Activated T-cell treated with anti-CD3 and anti-CD28 coated beads for 24 hours (primary cell): ENCODE data around the gene TTC7B.

Experiments used
- DNase-seq: peaks from one replicate; pipeline ENCODE4 v3.0.0-alpha.2; 2020; ENCODE audit warnings: low read depth

The TTC7B gene

DNA sequence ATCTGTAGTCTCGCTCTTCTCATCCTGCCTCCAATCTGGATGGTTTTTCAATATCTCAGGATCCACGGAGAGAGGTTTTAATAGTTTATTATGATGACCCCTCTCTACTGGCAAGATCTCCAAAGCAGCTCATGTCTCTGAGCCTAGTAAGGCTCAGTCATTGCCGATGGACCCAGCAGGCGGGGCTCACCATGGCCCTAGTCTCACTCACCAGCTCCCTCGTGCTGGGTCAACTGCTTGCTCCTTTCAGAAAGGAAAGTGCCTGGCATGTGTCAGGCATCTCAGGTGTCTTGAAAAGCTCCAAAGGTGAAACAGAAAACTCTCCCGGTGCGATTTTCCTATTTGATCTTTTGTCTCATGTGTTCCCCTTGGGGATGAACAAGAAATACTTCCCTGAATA is 240.4 kb downstream of the TTC7B start:
- no peak for DNase-seq

DNA sequence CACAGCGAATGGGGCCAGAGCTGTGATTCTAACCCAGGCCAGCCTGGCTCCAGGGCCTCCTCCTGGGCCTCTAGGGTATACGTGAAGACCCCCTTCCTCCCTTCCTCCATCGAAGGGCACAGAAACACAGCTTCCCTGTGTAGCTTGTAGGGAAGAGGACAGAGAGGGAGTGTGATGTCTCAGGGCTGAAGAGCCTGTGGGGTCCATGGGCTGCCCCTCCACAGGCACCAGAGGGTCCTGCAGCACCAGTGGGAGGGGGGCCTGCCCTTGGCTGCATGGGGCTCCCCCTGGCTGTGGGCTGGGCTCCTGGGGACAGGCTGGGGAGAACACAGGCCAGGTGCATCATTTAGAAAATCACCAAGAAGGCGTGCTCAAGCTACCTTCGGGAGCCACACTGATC is 240.9 kb downstream of the TTC7B start:
- DNase-seq: no peak

DNA sequence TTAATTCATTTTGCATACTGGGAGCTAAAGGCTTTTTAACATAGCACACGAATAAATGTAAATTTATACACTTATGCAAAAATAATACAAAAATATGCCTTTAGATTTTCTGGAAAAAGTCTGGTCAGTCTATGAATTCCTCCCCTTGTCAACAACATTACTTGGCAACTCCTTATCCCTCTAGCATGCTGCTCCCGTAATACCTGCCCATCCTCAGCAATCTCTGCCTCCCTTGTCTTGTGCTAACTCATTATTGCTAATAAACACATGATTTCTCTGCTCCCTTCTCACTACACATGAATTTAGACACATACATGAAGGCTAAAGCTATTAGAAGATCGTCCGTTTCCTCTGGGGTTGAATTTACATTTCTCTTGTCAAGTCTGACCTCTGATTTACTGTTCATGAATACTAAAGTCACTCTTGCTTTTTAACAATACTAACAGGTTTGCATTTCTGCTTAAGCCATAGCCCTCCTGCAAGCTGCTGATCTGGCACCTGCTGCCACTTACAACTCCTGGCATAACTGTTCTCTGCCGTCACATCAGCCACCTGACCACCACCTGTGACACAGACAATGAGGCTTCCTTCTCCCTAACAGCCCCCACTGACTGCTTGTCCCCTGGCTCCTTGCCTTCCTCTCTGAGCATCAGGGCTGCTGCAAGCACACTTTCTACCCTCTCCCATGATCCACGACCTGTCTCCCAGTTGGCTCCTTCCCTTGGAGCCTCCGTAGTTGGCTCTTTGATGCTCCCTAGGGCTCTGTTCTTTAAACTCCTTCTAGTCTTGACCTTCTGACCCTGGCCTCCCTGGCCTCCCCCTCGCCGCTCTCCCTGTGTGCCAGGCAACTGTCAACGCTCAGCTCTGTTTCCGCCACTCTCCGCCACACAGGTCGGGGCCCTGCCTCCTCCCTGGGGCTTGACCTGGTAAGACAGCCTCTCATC is 241.8 kb downstream of the TTC7B start:
- DNase-seq: no peak

DNA sequence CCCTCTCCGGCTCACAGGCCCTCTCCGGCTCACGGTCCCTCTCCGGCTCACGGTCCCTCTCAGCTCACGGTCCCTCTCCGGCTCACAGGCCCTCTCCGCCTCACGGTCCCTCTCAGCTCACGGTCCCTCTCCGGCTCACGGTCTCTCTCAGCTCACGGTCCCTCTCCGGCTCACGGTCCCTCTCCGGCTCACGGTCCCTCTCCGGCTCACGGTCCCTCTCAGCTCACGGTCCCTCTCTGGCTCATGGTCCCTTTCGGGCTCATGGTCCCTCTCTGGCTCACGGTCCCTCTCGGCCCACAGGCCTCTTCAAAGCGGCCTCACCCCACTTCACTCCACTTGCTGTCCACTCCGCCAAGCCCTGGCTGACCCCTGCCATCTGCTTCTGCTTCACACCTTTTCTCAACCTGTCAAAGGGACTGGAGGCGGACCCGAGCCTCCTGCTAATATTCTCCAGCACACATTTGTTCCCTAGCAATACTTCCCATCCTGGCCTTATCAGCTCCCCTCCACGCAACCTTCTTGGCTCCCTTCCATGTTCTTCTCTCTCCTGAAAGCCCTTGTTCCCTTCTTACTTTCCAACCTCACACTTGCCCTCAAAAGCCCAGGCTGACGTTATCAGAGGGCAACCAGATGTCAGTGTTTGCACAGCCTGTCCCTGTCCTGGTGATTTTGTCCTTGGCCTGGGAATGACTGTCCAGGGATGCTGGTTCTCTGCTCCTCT is 242.7 kb downstream of the TTC7B start:
- DNase-seq: no peak

DNA sequence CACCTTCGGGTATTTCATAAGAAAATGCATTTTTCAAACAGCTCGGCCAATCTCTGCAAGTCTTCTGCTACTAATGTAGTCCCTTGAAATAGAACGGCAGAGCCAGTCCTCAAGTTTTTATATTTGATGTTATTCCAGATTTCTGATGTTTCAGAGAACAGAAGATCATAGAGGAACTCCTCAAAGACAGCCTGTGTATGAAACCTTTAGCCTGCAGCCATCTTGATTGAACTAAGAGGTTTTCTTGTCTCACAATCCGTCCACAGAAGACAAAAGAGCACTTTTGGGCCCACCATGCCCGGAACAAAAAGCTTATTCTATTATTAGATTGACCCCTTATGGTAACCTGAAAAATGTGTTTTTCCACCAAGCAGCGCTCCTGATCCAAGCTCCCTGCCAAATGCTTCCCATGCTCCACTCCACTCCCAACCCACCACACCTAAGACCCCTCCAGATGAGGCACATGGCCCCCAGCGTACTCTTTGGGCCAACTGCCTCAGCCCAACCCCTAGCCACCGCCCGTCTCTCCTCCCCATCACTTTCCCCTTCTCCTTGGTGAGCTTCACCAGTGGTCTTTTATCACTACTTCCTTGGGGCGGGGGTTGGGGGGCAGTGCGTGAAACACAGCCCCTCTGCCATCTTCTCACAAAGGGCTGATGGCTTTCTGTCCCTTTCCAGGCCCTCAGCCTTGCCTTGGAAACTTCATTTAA is 243.6 kb downstream of the TTC7B start:
- no peak for DNase-seq

DNA sequence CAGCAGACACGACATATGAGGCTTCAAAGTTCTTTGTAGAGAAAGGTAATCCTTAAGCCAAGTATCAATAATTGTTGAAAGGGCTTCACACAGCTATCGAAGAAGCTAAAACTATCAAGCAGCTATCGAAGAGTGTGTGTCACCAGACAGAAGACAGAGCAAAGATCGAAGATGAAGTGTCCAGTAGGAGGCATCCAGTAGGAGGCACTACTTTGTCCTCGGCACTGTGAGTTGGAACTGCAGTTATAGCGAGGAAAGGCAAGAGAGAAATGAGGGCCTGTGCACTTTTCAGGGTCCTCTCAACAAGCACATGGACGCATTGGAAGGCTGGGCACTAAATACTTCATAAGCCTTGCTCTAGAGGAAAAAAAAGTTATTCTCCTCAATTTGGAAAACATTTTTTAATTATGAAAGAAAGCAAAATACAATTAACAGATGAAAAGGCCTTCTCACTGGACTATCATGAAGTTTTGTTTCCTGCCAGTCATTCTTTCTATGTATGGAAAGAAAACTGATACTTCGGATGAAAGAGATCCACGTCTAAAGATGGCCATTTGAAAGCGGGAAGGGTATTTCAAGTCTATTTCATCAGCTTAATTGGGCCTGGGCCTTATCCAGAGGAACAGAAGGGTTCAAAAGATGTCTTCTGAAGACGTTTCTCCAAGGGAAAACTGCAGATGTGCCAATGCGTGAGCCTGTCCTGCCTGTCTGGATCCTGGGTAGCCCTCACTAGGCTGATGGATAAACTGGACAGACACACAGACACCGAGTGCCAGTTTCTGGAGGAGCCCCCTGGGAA is 244.9 kb downstream of the TTC7B start:
- no peak for DNase-seq

DNA sequence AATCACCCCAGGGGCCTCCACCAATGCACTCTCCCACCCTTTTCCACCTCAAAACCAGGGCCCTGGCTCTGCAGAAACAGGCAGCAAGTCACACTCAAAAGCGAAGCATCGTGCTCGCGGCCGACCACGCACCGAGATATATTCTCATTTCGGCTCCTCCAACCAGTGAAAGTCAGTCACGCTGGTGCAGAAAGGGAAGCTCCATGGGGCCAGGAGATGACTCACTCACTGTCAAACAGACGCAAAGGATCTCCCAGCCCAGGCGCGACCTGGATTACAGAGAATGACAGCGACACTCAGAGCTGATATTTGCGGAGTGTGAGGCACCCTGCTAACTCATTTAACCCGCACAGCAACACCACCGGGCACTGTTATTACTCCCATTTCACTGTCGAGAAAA is 245.8 kb downstream of the TTC7B start:
- no peak for DNase-seq

DNA sequence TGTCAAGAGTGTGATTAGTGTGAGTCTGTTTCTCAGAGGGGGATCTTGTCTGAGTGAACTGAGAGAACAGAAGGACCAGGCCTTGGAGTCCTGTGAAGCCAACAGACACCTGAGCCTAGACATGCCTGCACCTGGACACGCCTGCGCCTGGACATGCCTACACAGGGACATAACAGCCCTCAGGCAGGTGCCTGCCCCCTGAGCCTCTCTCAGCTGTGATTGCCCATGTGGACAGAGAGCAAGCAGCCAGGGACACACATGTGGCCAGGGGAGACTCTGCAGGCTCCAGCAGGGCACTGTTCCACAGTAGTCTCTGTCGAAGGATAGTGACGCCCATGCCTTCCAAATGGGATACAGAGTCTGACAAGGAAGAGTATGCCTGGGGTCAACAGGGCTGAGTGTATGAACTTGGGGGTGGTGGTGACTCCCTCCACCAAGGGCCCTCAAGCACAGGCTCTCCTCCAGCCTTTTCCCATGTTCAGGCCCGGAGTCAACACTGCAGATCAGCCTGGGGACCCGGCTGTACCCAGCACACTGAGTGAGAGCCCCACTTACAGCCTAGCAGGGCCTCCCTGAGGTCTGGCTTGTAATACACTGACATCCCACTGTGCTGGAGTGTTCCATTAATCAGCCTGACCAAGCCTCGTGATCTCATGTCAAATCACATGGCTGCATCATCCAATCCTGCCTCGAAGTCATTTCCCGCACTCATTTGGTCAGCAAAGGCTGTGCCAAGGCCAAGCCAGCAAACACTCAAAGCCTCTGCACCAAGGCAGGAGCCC is 246.4 kb downstream of the TTC7B start:
- DNase-seq: no peak

DNA sequence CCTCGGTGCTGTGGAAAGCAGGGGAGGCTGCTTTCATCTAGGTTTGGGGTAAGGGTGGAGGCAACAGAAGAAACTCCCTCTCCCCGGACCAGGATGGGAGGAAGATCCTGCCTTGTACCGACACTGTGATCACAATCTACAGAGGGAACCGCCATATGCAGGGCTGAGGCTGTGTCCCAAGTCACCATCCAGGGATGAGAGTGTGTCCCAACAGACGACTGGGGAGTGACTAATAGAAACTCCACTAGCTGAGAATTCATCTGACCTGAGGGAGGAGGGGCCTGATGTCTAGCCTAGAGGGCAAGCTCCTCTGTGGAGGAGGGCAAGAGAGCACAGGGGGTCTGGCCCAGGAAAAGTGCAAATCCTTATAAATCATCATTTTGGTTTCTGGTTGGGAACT is 247.0 kb downstream of the TTC7B start:
- DNase-seq: no peak

DNA sequence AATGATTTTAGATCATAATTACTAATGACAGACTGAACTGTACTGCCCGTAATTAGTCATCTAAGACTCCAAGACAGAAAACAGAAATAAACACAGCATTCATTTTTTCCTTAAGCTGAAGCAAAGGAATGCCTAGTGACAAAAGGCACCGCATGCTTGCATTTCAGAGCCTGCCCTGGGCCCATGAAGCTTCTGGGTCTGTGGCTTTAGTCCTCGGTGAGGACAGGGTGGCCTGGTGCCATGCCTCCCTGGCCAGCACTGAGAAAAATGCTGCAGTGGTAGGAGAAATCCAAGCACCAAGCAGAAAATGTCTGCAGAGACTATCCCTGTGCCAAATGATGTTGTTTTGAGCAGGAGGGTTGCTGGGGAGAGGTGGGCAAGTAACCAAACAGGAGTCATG is 247.8 kb downstream of the TTC7B start:
- DNase-seq: no peak

DNA sequence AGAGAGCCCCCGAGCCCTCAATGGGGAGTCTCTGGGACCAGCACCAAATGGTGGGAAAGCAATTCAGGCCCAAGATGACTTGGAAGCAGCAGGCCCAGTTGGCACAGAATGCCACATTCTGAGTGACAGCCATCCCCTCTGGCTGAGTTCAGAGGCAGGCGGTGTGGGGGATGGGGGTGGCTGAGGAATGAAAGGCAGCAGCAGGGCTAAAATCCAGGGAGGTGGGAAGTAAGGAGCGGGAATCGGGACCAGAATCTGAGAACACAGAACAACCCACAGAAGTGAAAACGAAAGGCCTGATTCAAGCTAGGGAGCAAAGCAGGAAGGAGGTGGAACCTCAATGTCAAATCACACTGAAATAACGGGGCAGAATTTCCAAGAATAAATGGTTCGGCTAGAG is 248.2 kb downstream of the TTC7B start:
- no peak for DNase-seq

DNA sequence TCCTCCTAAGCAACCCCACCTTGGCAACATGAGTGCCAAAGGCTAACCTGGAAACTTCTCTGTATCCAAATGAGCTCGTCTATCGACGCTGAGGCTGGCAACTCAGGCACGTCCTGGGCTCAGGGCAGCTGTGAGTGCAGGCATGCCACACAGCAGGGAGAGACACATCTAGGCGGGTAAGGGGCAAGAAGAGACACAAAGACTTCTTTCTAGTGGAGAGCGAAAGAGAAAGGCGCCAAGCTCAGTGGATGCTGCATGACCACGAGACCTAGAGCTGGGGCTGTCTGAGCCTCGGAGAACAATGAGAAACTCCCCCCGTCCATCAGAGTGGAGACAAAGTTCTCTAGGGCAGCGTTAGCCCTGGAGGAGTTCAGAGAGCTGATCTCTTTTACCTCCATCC is 249.0 kb downstream of the TTC7B start:
- DNase-seq: no peak

DNA sequence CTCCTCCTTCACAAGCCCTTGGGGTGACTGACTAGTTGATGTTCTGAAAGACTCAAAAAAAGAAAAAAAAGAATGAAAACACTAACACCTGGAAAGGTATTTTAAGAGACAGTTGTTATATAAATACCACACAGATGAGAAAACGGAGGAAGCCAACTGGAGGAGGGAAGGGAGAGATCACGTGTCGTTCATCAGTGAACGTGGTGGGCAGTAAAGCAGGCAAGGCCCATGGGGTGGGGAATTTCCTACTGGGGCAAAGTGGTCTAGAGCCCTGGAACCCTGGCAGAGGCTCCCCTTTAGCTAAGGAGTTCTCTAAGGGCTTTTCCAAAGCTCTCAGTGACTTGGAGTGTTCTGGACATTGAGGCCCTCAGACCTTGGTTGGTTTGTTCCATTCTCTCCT is 249.7 kb downstream of the TTC7B start:
- DNase-seq: no peak

DNA sequence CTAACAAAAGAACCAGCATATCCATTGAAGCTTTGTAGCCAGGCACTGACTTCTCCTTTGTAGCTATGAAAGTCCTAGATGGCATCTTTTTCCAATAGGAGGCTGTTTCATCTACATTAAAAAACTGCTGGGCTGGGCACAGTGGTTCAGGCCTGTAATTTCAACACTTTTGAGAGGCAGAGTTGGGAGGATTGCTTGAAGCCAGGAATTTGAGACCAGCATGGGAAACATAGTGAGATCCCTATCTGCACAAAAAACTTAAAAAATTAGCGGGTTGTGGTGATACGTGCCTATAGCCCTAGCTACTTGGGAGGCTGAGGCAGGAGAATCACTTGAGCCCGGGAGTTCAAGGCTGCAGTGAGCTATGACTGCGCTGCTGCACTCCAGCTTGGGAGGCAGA is 251.7 kb downstream of the TTC7B start:
- DNase-seq: no peak

DNA sequence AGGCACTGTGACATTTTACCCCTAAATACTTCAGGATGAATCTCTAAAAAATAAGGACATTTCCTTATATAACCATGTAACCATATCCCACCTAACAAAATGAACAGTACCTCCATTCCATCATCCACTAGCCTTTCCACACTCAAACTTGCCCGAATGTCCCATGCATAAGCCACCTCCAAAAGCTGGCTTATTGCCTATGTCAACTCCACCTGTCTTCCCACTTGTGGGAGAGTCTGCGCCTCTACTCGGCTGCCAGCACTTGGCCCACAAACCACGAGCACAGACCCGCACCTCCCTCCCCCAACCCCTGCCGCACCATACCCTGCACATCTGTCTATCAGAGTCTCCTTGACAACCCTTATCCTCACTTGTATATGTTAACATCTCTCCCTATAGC is 253.6 kb downstream of the TTC7B start:
- no peak for DNase-seq

DNA sequence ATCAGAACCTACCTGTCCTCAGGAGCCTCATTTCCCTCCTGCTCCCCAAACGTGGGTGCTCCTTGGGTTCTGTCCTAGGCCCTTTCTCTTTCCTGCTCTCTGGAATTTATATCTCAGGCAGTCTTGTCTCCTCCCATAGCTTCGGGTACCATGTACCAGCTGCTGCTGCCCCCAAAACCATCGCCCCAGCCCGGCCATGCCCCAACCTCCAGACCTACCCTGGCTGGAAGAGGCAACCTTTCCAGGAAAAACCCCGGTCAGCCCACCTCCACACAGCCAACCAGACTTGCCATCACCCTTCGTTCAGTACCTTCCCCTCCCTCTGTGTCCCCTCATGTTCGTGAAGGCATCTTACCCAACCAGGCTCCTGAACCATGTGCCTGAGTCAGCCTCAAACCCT is 254.3 kb downstream of the TTC7B start:
- no peak for DNase-seq

DNA sequence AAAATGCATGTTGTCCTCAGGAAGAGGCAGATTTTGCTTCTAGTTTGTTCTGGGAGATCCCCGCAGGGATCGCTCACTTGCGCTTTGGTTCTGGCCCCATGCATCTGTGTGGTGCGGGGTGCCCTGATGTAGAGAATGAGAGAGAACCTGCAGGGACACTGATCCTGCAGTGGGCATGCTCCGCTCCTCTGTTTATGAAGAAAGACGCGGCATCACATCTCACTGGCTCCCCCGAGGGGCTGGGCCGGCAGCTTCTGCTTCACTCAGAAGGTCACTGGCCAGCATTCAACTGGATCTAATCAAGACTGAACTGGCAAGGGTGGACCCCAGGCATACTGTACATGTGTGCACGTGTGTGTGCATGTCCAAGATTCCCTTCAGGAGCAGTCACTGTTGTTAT is 255.2 kb downstream of the TTC7B start:
- no peak for DNase-seq

DNA sequence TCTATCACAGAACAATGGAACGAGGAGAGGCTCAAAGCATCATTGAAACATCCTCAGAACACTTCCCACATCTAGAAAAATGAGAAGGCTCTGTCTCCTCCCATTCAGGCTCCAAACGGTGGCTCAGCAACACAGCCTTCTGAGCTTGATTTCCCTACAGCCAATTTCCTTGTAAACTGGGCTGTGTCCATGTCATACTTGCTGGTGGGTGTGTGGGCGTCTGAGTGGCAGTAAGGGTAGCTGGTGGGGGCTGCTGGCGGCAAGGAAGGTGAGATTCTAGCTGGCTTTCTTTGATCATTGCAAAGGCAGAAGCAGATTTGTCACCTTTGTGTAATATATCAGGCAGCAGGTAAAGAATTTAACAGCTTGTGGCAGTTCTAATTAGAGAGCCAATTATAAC is 255.7 kb downstream of the TTC7B start:
- DNase-seq: no peak

DNA sequence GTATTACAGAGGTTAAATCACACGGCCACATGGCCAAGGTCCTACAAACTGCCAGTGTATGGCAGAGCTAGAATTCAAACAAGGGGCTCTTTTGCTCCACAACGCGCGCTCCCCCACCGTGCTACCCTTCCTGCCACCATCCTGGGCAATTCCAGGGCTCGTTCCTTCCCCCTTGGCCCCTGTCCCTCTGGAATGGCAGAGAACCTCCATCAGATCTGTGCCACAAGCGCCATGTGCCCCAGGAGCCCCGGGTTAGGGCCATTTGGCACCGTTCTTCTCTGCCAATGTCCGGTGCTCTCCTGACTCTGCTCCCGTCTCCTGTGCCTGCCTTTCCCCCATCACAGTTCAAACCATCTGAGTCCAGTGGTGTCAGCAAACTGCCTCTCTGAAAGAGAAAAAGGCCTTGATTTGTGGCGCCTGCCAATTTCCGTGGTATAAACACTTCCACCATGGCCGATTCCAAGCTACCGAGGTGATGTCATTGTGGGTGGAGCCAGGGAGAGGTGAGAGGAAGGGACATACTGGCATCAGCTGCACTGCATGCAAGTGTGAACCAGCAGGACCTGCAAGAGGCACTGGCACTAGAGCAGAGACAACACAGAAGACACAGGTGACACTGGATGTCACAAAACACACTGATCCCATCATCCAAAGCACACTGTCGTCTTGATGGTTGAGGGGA is 256.3 kb downstream of the TTC7B start:
- DNase-seq: no peak

DNA sequence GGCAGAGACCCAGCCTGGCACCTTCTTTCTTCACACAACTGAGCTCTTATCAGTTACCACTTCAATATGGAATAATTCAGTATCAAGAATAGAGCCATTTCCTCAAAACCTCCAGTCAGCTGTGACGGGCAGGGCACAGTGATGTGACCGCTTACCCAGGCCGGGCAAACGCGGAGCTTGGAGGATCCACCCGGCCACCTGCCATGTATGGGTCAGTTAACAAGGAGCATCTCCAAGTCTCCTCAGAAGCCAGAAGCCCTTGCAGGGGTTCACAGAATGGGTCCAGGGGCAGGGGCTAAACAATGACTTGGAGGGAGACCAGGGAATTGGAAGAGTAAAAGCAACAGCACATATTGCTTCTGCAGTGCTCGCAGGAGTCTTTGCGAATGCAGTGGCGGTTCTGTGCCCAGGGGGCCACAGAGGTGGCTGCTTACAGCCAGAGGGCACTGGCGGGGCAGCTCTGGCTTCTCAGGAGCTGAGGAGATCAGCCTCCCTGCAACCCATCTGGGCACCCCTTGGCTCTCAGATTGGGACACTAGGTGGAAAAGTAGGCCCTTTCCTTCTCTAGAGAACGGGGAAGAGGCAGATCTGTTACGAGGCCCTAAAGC is 257.1 kb downstream of the TTC7B start:
- DNase-seq: no peak
